Measurements from ENCODE around the gene NINJ1.

GRCh38 chr9:93087971-93088655, 45.9 kb downstream of the NINJ1 start:
- TF ChIP-seq, protein P1, sequence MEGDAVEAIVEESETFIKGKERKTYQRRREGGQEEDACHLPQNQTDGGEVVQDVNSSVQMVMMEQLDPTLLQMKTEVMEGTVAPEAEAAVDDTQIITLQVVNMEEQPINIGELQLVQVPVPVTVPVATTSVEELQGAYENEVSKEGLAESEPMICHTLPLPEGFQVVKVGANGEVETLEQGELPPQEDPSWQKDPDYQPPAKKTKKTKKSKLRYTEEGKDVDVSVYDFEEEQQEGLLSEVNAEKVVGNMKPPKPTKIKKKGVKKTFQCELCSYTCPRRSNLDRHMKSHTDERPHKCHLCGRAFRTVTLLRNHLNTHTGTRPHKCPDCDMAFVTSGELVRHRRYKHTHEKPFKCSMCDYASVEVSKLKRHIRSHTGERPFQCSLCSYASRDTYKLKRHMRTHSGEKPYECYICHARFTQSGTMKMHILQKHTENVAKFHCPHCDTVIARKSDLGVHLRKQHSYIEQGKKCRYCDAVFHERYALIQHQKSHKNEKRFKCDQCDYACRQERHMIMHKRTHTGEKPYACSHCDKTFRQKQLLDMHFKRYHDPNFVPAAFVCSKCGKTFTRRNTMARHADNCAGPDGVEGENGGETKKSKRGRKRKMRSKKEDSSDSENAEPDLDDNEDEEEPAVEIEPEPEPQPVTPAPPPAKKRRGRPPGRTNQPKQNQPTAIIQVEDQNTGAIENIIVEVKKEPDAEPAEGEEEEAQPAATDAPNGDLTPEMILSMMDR (conservative IDR thresholded peaks at IDR 0.05; ENCODE audit: low read length) = no peak
- TF ChIP-seq EZH2phosphoT487 (IDR thresholded peaks at IDR 0.05; ENCODE audit: borderline replicate concordance) = no peak

Measured in Loucy (cell line).